ENCODE data around the gene OTOGL. TPM values are rescaled to one million over a fixed set of nuclear protein-coding genes. Genes with fewer than 3 reads are reported as not detected.

Gene OTOGL
- polyA plus RNA-seq (2011; rRNA removed) = 0.04 TPM in 2 replicates
- polyA plus RNA-seq (2012; cell fraction: cytosol; rRNA removed) = under 0.01 TPM in 1 of 2 replicates, not detected in the other
- not detected in 2 replicates for polyA plus RNA-seq (2012; cell fraction: nucleus; rRNA removed)
- polyA plus RNA-seq (2017; fragmentation: RNase III; extraction: RNeasy Plus Mini Kit Qiagen cat#74134 plus additional on column Dnase treatment) = not detected in 3 replicates
- polyA minus RNA-seq (2011; rRNA and poly(A)+ RNA removed) = 0.05 TPM in 1 of 2 replicates, not detected in the other

DNA sequence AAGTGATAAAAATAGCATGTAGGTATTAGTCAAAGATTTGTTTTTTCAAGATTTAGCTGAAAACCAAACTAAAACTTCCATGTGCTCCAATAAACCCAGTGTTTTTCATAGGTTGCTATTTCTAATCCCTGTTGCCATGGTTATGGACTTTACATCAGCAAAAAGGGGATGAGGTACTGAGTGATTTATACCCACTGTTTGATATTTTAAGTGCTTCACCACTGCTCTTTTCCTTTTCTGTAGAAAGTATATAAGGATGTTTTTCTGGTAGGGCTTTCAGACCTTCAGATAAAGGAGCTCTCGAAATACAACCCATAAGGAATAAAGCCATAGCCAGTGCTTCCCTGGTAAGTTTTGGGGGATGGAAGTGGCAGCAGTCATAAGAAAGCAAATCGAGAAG lies at the start of gene OTOGL:
Gene OTOGL (plus strand): TSS at position 279 of the 400 bp plus-strand sequence. CDS start 109,895 bp downstream, outside the sequence.
- DNase-seq (ENCODE audit: low read depth in 1 of 2, low spot score in 1 of 2) = no peak
- Histone ChIP-seq H3K4me3 (no peak within 1 kb of the TSS), H3K27ac (no peak within 1 kb of the TSS), H3K9me3 (no peaks in the 10 kb centered on the region), H3K4me1 (no peaks in the 10 kb centered on the region), H3K4me2 (no peak within 1 kb of the TSS)
- FAIRE-seq = no peak
- no peak for TF ChIP-seq EHF (CRISPR knock-in tag; IDR thresholded peaks at IDR 0.05)
- no peak for ATAC-seq
- 30% methylated on average over 2 of the region's 2 CpGs for WGBS (ENCODE audit: missing lambda C conversion rate)
- CTCF ChIA-PET = interaction anchor here (0.6 kb wide), 1 partner anchor 174 kb away, joined by 3 read pairs; no protein-coding TSS in a partner anchor
- POLR2A ChIA-PET = no interaction called here

- Histone ChIP-seq H3K27ac (no peak overlapping the region), H3K4me2 (no peak overlapping the region), H3K9me3 (no peaks in the 10 kb centered on the region), H3K4me3 (no peak overlapping the region), H3K4me1 (no peaks in the 10 kb centered on the region)
- ChIA-PET CTCF (interaction anchor here (1.5 kb wide), 1 partner anchor 9 kb away, joined by 4 read pairs; no protein-coding TSS in a partner anchor), POLR2A (no interaction called here)
- WGBS (ENCODE audit: missing lambda C conversion rate) = 9% methylated on average over 2 of the region's 2 CpGs
- TF ChIP-seq NFE2L2 (conservative IDR thresholded peaks at IDR 0.05; ENCODE audit: low read length) (no peak), PBX3 (IDR thresholded peaks at IDR 0.05) (no peak), HOXB5 (CRISPR knock-in tag; IDR thresholded peaks at IDR 0.05) (no peak), CEBPB (IDR thresholded peaks at IDR 0.05) (no peak)
- DNase-seq (ENCODE audit: low read depth in 1 of 2, low spot score in 1 of 2) (no peak), ATAC-seq (no peak), FAIRE-seq (no peak)
Observed at GRCh38 chr12:80050236-80050635, 49.1 kb upstream of the OTOGL start.

DNA sequence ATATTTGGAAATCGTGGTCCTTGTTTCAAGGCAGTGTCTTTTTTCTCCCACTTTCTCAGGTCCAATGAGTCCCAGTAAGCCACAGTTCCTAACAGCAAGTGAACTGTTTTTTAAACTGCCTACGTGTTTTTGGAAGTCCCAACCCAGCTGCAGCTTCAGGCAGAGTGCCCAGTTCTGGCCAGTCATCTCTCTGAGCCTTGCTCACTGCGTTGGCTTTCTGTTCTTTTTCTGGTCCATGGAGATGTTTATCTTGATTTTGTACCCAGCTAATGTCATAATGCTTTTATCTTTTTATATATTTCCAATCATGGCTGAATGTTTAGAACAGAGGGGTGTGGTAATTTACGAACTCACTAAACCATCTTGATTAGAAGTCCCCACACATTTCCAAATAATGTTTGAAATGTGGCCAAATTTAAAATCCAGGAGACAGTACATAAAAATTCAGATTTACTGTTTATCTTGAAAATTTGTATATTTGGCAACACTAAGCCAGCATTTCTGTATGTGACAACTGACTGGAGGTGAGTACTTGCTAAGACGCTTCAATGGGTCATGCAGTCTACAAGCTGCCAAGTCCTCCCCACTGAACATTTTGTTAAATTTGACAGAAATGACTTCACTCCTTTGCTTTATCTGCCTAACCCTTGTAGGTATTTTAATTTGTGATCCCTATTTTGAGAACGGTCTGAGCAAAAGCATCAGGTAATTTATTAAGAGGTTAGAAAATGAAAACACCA lies 46.1 kb upstream of the OTOGL start:
- TF ChIP-seq TFCP2L1 (CRISPR knock-in tag; IDR thresholded peaks at IDR 0.05) = no peak
- TF ChIP-seq, protein P1, sequence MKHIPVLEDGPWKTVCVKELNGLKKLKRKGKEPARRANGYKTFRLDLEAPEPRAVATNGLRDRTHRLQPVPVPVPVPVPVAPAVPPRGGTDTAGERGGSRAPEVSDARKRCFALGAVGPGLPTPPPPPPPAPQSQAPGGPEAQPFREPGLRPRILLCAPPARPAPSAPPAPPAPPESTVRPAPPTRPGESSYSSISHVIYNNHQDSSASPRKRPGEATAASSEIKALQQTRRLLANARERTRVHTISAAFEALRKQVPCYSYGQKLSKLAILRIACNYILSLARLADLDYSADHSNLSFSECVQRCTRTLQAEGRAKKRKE (CRISPR knock-in tag; IDR thresholded peaks at IDR 0.05; ENCODE audit: low read depth) = no peak
- no peak for TF ChIP-seq HOXB13 (CRISPR knock-in tag; IDR thresholded peaks at IDR 0.05; ENCODE audit: low read depth)
- no peak for TF ChIP-seq HOXB5 (CRISPR knock-in tag; IDR thresholded peaks at IDR 0.05)
- TF ChIP-seq CHD2 (IDR thresholded peaks at IDR 0.05; ENCODE audit: low read length, partially characterized antibody) = no peak
- no peak for TF ChIP-seq HOXA7 (CRISPR knock-in tag; IDR thresholded peaks at IDR 0.05)
- TF ChIP-seq MAX (IDR thresholded peaks at IDR 0.05) = no peak
- DNase-seq (ENCODE audit: low read depth in 1 of 2, low spot score in 1 of 2) (no peak), ATAC-seq (no peak), FAIRE-seq (no peak)
- Histone ChIP-seq H3K4me3 (no peak overlapping the region), H3K9me3 (no peaks in the 10 kb centered on the region), H3K27ac (no peak overlapping the region), H3K4me2 (no peak overlapping the region), H3K4me1 (no peaks in the 10 kb centered on the region)
- CTCF ChIA-PET = no interaction called here
- 33% methylated on average over 6 of the region's 6 CpGs for WGBS (ENCODE audit: missing lambda C conversion rate)
- POLR2A ChIA-PET = no interaction called here

GRCh38 chr12:80056232-80056631 lies 43.1 kb upstream of the OTOGL start:
- no peak for FAIRE-seq
- ChIA-PET CTCF (no interaction called here), POLR2A (no interaction called here)

GRCh38 chr12:80056845-80057244 lies 42.5 kb upstream of the OTOGL start:
- CTCF ChIA-PET = no interaction called here
- H3K4me2 ChIP-seq = no peak overlapping the region
- POLR2A ChIA-PET = no interaction called here
- H3K9me3 ChIP-seq = no peaks in the 10 kb centered on the region
- H3K4me3 ChIP-seq = no peak overlapping the region
- FAIRE-seq = no peak
- no peak overlapping the region for H3K27ac ChIP-seq
- no peaks in the 10 kb centered on the region for H3K4me1 ChIP-seq
- no peak for ATAC-seq
- DNase-seq (ENCODE audit: low read depth in 1 of 2, low spot score in 1 of 2) = no peak
- TF ChIP-seq HDAC2 (IDR thresholded peaks at IDR 0.05) (no peak), JUNB (IDR thresholded peaks at IDR 0.05) (no peak), RFX5 (IDR thresholded peaks at IDR 0.05) (no peak), MAZ (IDR thresholded peaks at IDR 0.05; ENCODE audit: borderline replicate concordance, low read depth, low read length) (no peak), NPAS2 (CRISPR knock-in tag; IDR thresholded peaks at IDR 0.05; ENCODE audit: borderline replicate concordance) (no peak), CHD2 (IDR thresholded peaks at IDR 0.05; ENCODE audit: low read length, partially characterized antibody) (no peak), BCL3 (IDR thresholded peaks at IDR 0.05) (no peak), POLR2A (IDR thresholded peaks at IDR 0.05; ENCODE audit: low read length) (no peak), GATA3 (IDR thresholded peaks at IDR 0.05; ENCODE audit: borderline replicate concordance) (no peak), FOSB (CRISPR knock-in tag; IDR thresholded peaks at IDR 0.05) (no peak), CEBPB (IDR thresholded peaks at IDR 0.05) (no peak)
- TF ChIP-seq, protein P2, sequence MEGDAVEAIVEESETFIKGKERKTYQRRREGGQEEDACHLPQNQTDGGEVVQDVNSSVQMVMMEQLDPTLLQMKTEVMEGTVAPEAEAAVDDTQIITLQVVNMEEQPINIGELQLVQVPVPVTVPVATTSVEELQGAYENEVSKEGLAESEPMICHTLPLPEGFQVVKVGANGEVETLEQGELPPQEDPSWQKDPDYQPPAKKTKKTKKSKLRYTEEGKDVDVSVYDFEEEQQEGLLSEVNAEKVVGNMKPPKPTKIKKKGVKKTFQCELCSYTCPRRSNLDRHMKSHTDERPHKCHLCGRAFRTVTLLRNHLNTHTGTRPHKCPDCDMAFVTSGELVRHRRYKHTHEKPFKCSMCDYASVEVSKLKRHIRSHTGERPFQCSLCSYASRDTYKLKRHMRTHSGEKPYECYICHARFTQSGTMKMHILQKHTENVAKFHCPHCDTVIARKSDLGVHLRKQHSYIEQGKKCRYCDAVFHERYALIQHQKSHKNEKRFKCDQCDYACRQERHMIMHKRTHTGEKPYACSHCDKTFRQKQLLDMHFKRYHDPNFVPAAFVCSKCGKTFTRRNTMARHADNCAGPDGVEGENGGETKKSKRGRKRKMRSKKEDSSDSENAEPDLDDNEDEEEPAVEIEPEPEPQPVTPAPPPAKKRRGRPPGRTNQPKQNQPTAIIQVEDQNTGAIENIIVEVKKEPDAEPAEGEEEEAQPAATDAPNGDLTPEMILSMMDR (IDR thresholded peaks at IDR 0.05) = no peak

More at GRCh38 chr12:80056232-80056631, 43.1 kb upstream of the OTOGL start:
- Histone ChIP-seq H3K9me3 (no peaks in the 10 kb centered on the region), H3K27ac (no peak overlapping the region), H3K4me3 (no peak overlapping the region), H3K4me1 (no peaks in the 10 kb centered on the region), H3K4me2 (no peak overlapping the region)
- DNase-seq (ENCODE audit: low read depth in 1 of 2, low spot score in 1 of 2) (no peak), ATAC-seq (no peak)
- TF ChIP-seq HOXB5 (CRISPR knock-in tag; IDR thresholded peaks at IDR 0.05) (no peak), RAD21 (conservative IDR thresholded peaks at IDR 0.05 in 1 of 2, IDR thresholded peaks at IDR 0.05 in 1 of 2) (no peak), CHD4 (IDR thresholded peaks at IDR 0.05; ENCODE audit: borderline replicate concordance) (no peak), HDAC2 (IDR thresholded peaks at IDR 0.05) (no peak), TP53 (CRISPR knock-in tag; IDR thresholded peaks at IDR 0.05) (no peak), JUNB (IDR thresholded peaks at IDR 0.05) (no peak)
- WGBS (ENCODE audit: missing lambda C conversion rate) = 48% methylated on average over 4 of the region's 4 CpGs
